H1 (cell line): ENCODE results near the gene CACNA1C.

Source experiments
- EP300 ChIP-seq, 2 experiments: IDR thresholded peaks; 1 replicate in 1 of 2; 2 replicates in 1 of 2; pipeline ENCODE4 v1.6.1; 2011 to 2012; ENCODE audit warnings: low read depth in 2 of 2, low read length in 2 of 2, mild to moderate bottlenecking in 2 of 2, borderline replicate concordance in 1 of 2, inconsistent platforms in 1 of 2, moderate library complexity in 1 of 2
- EZH2 ChIP-seq: fragments of 200-600 bp; sonication (generic); IDR thresholded peaks from 2 replicates; pipeline ENCODE4 v1.7.1; 2012; ENCODE audit warnings: low read depth, mild to moderate bottlenecking, moderate library complexity, low read length, inconsistent platforms; ENCODE audit not compliant: severe bottlenecking
- GABPA ChIP-seq: IDR thresholded peaks from 2 replicates; pipeline ENCODE4 v1.6.1; 2011; ENCODE audit warnings: mild to moderate bottlenecking, low read length, moderate library complexity, borderline replicate concordance; ENCODE audit not compliant: insufficient read depth
- GTF2F1 ChIP-seq: IDR thresholded peaks from 2 replicates; pipeline ENCODE4 v1.6.1; 2012; ENCODE audit warnings: low read depth, low read length, improper control_type of control experiment, borderline replicate concordance
- JUN ChIP-seq: IDR thresholded peaks from 2 replicates; pipeline ENCODE4 v1.6.1; 2011; ENCODE audit warnings: low read depth, mild to moderate bottlenecking, improper control_type of control experiment, low read length
- POLR2A ChIP-seq, 2 experiments: IDR thresholded peaks; 1 replicate in 1 of 2; 2 replicates in 1 of 2; pipeline ENCODE4 v1.6.1; 2011; ENCODE audit warnings: low read depth in 2 of 2, low read length in 2 of 2, mild to moderate bottlenecking in 2 of 2; ENCODE audit errors: control extremely low read depth in 1 of 2
- POLR2AphosphoS5 ChIP-seq: IDR thresholded peaks from 2 replicates; pipeline ENCODE4 v1.6.1; 2011; ENCODE audit warnings: low read depth, low read length
- RXRA ChIP-seq: IDR thresholded peaks from 2 replicates; pipeline ENCODE4 v1.6.1; 2011; ENCODE audit warnings: low read depth, mild to moderate bottlenecking, low read length, moderate library complexity; ENCODE audit not compliant: insufficient read depth
- SRF ChIP-seq: IDR thresholded peaks from 2 replicates; pipeline ENCODE4 v1.6.1; 2011; ENCODE audit warnings: mild to moderate bottlenecking, low read depth, low read length, moderate library complexity
- YY1 ChIP-seq: IDR thresholded peaks from 2 replicates; pipeline ENCODE4 v1.6.1; 2011; ENCODE audit warnings: low read depth, mild to moderate bottlenecking, low read length
- TF ChIP-seq, protein P1 (sequence below), 3 experiments: IDR thresholded peaks; 1 replicate in 2 of 3; 2 replicates in 1 of 3; pipeline versions ENCODE4 v1.5.1 to v1.6.1; 2011; ENCODE audit warnings: low read length in 3 of 3, mild to moderate bottlenecking in 3 of 3, inconsistent platforms in 2 of 3, low read depth in 1 of 3, moderate library complexity in 1 of 3; ENCODE audit not compliant: insufficient read depth in 1 of 3; ENCODE audit errors: control extremely low read depth in 1 of 3

GRCh38 chr12:2051700-2052621 is 826 bp upstream of the CACNA1C start:
- TF ChIP-seq JUN (no peak), GTF2F1 (no peak), RXRA (no peak), EP300 (IDR thresholded peaks at IDR 0.05; ENCODE audit: borderline replicate concordance in 1 of 2, low read depth in 2 of 2, low read length in 2 of 2) (no peak), POLR2A (IDR thresholded peaks at IDR 0.05; ENCODE audit: control extremely low read depth in 1 of 2, low read depth in 2 of 2, low read length in 2 of 2) (no peak), POLR2AphosphoS5 (no peak), GABPA (no peak), SRF (no peak), YY1 (no peak), EZH2 (no peak)
- TF ChIP-seq, protein P1, sequence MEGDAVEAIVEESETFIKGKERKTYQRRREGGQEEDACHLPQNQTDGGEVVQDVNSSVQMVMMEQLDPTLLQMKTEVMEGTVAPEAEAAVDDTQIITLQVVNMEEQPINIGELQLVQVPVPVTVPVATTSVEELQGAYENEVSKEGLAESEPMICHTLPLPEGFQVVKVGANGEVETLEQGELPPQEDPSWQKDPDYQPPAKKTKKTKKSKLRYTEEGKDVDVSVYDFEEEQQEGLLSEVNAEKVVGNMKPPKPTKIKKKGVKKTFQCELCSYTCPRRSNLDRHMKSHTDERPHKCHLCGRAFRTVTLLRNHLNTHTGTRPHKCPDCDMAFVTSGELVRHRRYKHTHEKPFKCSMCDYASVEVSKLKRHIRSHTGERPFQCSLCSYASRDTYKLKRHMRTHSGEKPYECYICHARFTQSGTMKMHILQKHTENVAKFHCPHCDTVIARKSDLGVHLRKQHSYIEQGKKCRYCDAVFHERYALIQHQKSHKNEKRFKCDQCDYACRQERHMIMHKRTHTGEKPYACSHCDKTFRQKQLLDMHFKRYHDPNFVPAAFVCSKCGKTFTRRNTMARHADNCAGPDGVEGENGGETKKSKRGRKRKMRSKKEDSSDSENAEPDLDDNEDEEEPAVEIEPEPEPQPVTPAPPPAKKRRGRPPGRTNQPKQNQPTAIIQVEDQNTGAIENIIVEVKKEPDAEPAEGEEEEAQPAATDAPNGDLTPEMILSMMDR (IDR thresholded peaks at IDR 0.05; ENCODE audit: control extremely low read depth in 1 of 3, insufficient read depth in 1 of 3, low read depth in 1 of 3, low read length in 3 of 3), result no peak
